ENCODE measurements around the gene SCEL.
A peak's percentile ranks its signal among the peaks of the same experiment; 100 is the strongest.

The SCEL gene, protein sequence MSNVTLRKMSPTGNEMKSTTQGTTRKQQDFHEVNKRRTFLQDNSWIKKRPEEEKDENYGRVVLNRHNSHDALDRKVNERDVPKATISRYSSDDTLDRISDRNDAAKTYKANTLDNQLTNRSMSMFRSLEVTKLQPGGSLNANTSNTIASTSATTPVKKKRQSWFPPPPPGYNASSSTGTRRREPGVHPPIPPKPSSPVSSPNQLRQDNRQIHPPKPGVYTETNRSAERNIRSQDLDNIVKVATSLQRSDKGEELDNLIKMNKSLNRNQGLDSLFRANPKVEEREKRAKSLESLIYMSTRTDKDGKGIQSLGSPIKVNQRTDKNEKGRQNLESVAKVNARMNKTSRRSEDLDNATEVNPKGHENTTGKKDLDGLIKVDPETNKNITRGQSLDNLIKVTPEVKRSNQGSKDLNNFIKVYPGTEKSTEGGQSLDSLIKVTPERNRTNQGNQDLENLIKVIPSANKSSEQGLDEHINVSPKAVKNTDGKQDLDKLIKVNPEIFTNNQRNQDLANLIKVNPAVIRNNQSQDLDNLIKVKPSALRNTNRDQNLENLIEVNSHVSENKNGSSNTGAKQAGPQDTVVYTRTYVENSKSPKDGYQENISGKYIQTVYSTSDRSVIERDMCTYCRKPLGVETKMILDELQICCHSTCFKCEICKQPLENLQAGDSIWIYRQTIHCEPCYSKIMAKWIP

DNA sequence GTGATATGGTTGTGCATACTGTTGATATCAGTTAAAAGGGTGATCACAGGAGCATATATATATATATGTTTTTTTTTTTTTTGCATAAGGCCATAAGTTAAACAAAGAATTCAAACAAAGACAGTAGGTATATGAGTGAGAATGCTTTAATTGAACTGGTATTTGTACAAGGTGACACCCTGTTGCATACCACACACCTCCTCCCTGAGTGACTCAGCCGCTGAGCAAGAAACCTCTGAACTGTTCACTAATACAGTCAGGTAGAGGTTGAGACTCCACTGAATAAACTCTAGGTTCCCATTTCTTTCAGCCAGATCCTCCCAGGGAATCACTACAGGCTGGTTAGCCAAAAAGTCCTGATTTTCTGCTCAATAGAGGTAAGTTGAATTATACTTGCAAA, at the start of gene SCEL:
Gene SCEL, plus strand, starts transcription at position 259 of the 400 bp plus-strand sequence. CDS start 20,170 bp downstream, outside the sequence.
- DNase-seq (ENCODE audit: low spot score in 2 of 2) (no peak), ATAC-seq (peak; percentile 72)
- H3K36me3 Mint-ChIP-seq, result no peaks in the 10 kb centered on the region
- H3K27ac Mint-ChIP-seq, result no peak within 1 kb of the TSS
- H3K9me3 Mint-ChIP-seq, result no peaks in the 10 kb centered on the region
- H3K4me3 Mint-ChIP-seq, result no peak within 1 kb of the TSS
- H3K4me1 Mint-ChIP-seq, result no peaks in the 10 kb centered on the region

DNA sequence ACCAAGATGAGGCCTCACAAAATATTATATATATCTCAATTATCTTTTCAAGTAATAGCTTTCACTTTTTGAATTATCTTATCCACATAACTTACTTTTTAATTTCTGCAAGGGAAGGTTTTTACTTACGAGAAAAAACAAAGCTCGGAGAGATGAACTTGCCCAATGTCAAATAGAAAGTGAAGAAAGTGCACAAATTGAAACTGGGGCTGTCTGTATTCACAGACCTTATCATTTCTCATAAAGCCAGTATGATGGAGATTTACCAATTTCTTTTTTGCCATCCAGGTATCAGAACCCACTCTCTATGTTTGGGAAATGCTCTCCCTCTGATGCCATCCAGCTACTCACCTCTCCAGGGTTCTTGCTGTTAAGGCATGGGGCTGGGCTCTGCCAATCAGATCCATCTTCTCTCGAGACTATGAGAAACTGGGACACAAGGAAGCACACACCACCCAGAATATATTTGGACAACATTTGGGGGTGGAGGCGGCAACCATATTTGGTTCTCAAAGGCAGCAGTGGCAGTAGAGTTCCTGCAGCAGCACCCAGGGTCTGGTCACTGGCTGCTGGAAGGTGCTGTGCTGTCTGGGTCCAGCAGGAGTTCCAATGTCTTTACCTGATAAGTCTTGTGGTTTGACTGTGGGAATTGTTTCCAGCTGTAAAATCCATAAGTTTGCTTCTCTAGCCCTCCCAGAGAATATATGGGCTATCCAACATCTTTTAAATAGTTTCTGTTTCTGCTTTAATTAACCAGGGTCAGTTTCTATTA, 45.8 kb upstream of the SCEL start:
- no peaks in the 10 kb centered on the region for H3K36me3 Mint-ChIP-seq
- DNase-seq (ENCODE audit: low spot score in 2 of 2) (no peak), ATAC-seq (no peak)
- H3K4me3 Mint-ChIP-seq, result no peak overlapping the region
- no peaks in the 10 kb centered on the region for H3K4me1 Mint-ChIP-seq
- no peaks in the 10 kb centered on the region for H3K9me3 Mint-ChIP-seq
- H3K27ac Mint-ChIP-seq, result no peak overlapping the region

DNA sequence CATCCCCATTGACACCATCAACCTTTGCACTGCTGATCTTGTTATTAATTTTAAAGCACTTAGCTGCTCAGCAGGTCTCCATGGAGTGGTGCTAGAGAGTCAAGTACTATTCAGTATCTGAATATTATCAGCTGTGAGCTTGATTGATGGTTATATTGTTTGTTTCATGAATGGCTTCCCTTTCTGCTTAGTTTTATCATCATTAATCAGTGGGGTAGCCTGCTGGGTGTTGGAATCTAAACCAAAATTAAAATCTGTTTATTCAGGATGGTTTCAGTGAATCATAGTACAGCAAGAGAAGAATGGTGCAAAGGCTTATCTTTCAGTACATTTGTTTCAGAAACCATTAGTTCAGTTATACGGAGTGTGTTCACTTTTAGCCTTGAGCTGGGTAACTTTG, 42.5 kb upstream of the SCEL start:
- H3K27ac Mint-ChIP-seq, result no peak overlapping the region
- DNase-seq (ENCODE audit: low spot score in 2 of 2) (no peak), ATAC-seq (peak; percentile 58)
- H3K4me1 Mint-ChIP-seq, result no peaks in the 10 kb centered on the region
- H3K36me3 Mint-ChIP-seq, result no peaks in the 10 kb centered on the region
- H3K4me3 Mint-ChIP-seq, result no peak overlapping the region
- H3K9me3 Mint-ChIP-seq, result no peaks in the 10 kb centered on the region

DNA sequence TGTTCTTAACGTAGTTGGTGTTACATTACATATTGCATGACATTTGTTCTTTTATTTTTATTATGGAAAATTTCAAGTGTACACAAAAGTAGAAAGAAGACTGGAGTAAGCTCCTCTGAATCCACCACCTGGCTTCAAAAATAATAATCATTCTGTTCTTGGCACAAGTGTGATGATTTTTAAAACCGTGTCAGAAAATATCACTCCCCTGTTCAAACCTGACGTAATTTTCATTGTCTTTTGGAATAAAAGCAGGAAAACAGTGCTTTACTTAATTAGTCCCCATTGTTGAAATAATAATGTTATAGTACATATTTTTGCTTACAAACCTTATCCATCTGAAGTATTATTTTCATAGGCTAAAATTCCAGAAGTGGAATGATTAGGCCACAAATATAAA, 41.3 kb upstream of the SCEL start:
- H3K36me3 Mint-ChIP-seq, result no peaks in the 10 kb centered on the region
- no peak overlapping the region for H3K27ac Mint-ChIP-seq
- no peaks in the 10 kb centered on the region for H3K9me3 Mint-ChIP-seq
- no peak overlapping the region for H3K4me3 Mint-ChIP-seq
- DNase-seq (ENCODE audit: low spot score in 2 of 2), result no peak
- no peaks in the 10 kb centered on the region for H3K4me1 Mint-ChIP-seq
- ATAC-seq, result no peak

DNA sequence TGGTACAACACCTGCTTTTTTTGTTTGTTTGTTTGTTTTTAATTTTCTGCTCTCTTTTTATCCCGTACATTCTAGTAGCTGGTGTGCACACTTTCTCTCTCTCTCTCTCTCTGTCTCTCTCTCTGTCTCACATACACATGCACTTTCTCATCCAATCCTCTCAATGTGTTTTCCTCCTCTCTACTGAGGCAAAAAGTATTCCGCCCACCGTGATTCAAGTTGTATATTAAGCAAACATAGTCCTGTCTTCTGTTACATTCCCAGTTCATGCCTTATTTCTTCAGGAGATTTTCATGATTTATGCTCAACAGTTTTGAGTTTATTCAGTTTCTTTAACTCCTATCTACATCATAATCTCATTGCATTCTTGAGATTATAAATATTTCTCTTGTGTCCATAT, 38.2 kb upstream of the SCEL start:
- Mint-ChIP-seq H3K9me3 (no peaks in the 10 kb centered on the region), H3K4me3 (no peak overlapping the region), H3K4me1 (no peaks in the 10 kb centered on the region), H3K27ac (no peak overlapping the region), H3K36me3 (no peaks in the 10 kb centered on the region)
- DNase-seq (ENCODE audit: low spot score in 2 of 2) (no peak), ATAC-seq (no peak)

DNA sequence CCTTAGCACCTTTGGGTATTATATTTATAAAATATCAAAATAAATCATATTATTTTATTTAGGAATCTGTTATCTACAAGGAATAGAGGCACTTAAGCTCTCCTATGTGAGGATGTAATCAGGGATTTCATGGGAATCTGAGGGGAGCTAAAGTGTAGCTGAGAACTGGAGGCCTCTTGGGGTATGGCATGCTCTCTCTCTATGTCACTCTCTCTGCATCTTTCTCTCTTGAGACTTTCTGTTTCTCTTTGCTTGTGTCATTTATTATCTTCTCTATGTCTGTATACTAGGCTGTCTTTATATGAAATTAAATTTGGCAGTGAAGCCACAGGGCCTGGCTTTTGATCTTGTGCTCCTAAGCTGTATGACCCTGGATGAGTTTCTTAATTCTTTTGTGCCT, 37.7 kb upstream of the SCEL start:
- Mint-ChIP-seq H3K4me1 (no peaks in the 10 kb centered on the region), H3K9me3 (no peaks in the 10 kb centered on the region), H3K27ac (no peak overlapping the region), H3K36me3 (no peaks in the 10 kb centered on the region), H3K4me3 (no peak overlapping the region)
- DNase-seq (ENCODE audit: low spot score in 2 of 2) (no peak), ATAC-seq (no peak)

DNA sequence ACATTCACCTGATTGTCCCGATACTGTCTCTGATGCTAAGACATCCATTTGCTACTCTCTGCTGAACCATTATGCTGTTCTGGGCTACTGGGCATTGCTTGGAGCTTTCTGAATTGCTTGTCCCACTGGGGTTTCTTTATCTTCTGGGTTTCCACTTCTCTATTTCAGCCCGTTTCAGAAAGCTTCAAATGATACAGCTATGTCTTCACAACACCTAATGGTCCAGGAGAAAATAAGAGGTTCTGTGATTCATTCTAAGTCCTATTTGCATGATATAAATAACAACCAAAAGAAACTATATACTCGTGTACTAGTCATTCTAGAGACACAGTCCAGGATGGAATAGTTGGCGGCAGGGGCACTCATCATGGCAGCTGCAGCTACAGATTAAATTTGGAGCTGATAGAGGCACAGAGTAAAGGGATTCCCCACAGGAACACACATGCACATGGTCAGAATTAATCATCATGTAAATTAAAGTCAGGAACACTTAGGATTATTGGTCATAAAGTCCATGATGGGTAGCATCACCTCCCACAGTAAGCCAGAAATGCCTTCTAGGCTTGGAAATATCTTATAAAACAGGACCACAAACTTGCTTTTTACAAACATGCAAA, 33.3 kb upstream of the SCEL start:
- Mint-ChIP-seq H3K4me3 (no peak overlapping the region), H3K27ac (no peak overlapping the region), H3K36me3 (no peaks in the 10 kb centered on the region), H3K4me1 (no peaks in the 10 kb centered on the region), H3K9me3 (no peaks in the 10 kb centered on the region)
- DNase-seq (ENCODE audit: low spot score in 2 of 2), result no peak
- ATAC-seq, result no peak

DNA sequence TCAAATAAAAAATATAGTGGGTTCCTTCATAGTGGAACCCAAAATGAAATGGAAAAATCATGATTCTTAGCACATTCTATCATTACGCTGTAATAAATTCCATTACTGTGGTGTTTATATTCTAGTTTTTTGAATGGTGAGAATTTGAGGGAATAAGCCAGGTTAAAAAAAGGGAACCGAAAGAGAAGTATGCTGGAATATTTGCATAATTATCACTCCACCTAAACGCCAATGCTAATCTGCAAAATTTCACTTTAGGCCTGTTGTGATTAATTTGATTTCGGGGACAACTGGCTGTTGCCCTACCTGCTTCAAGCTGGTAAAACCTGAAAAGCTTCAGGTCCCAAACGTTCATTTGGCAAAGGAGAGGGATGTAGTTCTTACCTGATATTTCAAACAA, 32.1 kb upstream of the SCEL start:
- Mint-ChIP-seq H3K4me1 (no peaks in the 10 kb centered on the region), H3K27ac (no peak overlapping the region), H3K9me3 (no peaks in the 10 kb centered on the region), H3K36me3 (no peaks in the 10 kb centered on the region), H3K4me3 (no peak overlapping the region)
- ATAC-seq, result no peak
- no peak for DNase-seq (ENCODE audit: low spot score in 2 of 2)

DNA sequence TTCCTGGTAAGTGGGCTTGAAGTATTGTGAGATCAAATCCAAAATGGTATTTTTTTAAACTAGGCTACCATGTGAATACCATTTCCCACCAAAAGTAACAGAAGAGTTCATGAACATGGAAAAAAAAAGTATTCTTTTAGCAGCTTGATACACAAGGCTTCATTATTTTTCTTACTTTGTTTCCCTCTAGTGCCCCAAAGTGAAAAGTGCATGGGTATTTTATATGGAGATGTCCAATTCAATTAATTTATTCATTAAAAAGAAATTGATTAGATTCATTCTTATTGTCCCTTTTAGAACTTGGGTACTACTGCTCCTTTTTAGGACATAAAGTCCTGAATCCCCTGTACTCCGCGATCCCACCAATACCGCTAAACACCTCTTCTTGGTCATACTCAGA, 28.6 kb upstream of the SCEL start:
- ATAC-seq, result no peak
- Mint-ChIP-seq H3K4me1 (peaks cover 17% of the 10 kb centered on the region), H3K9me3 (no peaks in the 10 kb centered on the region), H3K27ac (peak overlapping the region; percentile 37), H3K4me3 (no peak overlapping the region), H3K36me3 (no peaks in the 10 kb centered on the region)
- no peak for DNase-seq (ENCODE audit: low spot score in 2 of 2)

DNA sequence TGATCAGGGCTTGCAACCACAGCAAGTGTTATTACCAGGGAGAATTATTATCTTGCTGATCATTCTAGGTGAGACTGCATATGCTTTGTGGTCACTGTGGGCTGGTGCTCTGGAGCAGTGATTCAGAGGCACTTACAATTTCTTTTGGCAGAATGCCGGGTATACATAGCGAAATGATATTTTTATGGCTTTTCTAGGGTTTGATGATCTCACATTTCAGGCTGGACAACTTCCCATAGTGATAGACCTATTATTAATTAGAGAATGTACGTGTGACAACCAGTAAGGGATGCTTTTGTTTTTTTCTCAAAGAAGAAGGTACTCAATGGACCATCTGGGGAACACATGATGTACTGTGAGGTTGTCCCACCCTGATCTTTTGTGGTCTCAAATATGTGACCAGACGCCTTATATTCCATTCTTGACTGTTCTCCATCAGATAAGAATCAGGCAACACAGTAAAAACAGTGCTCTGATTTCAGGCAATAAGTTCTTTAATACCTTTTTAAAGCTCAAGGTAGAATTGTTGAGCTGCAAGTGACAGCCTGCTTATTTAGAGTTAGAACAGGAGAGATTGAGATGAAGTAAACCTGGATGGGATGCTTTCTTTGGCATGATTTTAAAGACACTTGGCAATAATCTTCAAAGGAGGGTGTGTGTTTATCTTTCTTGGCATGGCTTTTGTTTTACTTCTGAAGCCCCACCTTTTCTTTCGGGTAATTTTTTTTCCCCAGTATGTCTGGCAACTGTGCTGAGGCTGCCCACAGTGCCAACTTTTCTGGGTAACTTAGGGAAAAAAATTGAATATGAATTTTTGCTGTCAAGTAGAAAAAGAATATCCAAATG, 27.4 kb upstream of the SCEL start:
- peak; percentile 89 for ATAC-seq
- DNase-seq (ENCODE audit: low spot score in 2 of 2), result no peak

DNA sequence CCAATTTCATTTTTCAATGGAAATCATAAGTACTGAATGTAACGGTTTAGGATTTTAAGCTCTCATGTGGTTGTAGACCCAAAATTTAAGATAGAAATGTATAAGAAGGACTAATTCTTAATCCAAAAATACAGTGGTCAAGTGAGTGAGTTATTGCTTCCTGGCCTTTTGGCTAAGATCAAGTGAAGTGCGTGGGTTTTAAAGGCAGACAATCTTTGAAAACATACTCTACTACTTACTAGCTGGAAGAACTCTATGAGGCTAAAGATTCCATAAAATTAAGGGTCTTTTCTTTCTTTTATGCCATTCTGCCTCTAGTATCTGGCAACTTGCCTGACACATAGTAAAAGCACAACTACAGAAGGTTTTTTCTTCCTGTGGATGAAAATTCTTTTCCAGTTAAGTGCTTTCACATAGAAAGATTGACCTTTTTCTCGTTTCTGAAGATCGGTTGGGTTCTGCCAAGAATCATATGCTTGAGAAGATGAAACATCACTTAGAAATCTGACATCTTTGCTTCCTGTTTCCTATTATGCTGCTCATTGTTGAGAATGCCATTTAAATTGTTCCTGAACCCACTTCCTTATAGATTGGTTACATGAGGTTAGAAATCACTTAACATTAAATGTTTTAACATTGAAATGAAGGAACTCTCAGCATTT, 26.4 kb upstream of the SCEL start:
- H3K4me3 Mint-ChIP-seq, result no peak overlapping the region
- H3K27ac Mint-ChIP-seq, result no peak overlapping the region
- ATAC-seq (peak; percentile 55), DNase-seq (ENCODE audit: low spot score in 2 of 2) (no peak)
- H3K9me3 Mint-ChIP-seq, result no peaks in the 10 kb centered on the region
- H3K36me3 Mint-ChIP-seq, result no peaks in the 10 kb centered on the region
- peaks cover 23% of the 10 kb centered on the region for H3K4me1 Mint-ChIP-seq

More for the DNA sequence above, 27.4 kb upstream of the SCEL start:
- H3K27ac Mint-ChIP-seq, result no peak overlapping the region
- no peaks in the 10 kb centered on the region for H3K36me3 Mint-ChIP-seq
- H3K4me3 Mint-ChIP-seq, result no peak overlapping the region
- peaks cover 17% of the 10 kb centered on the region for H3K4me1 Mint-ChIP-seq
- no peaks in the 10 kb centered on the region for H3K9me3 Mint-ChIP-seq

DNA sequence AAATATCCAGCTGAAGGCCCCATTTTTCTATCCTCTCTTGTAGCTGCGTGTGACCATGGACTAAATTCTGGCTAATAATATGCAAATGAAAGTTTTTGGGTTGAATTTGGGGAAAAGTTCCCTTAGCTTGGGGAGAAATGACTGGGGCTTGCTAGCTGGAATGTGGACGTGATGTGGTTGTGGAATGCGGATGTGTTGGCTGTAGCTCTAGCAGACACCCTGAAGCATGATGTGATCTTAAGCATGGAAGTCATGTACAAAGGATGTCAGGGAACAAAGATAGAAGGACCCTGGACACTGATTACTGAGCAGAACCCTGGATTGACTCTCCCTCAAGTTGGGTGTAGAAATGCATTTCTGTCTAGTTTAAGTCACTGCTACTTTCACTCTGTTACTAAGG, 25.4 kb upstream of the SCEL start:
- ATAC-seq (no peak), DNase-seq (ENCODE audit: low spot score in 2 of 2) (no peak)
- H3K4me1 Mint-ChIP-seq, result peaks cover 28% of the 10 kb centered on the region
- H3K27ac Mint-ChIP-seq, result no peak overlapping the region
- H3K9me3 Mint-ChIP-seq, result no peaks in the 10 kb centered on the region
- no peaks in the 10 kb centered on the region for H3K36me3 Mint-ChIP-seq
- H3K4me3 Mint-ChIP-seq, result no peak overlapping the region

DNA sequence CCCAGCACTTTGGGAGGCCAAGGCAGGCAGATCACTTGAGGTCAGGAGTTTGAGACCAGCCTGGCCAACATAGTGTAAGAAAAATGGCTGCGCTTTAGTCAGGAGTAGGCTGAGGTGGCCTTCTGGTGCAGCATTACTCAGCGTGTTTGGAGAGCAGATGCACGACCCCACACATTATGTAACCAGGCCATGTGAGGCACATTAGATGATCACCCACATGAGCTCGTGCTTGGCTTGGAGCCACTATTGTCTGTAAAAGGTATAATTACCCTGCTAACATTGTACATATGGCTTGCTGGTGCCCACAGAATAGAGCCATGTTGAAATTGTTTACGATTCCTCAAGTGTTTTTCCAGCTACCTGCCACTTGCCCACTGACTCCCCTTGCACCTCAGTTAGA, 24.0 kb upstream of the SCEL start:
- Mint-ChIP-seq H3K27ac (no peak overlapping the region), H3K4me3 (no peak overlapping the region), H3K4me1 (peaks cover 36% of the 10 kb centered on the region), H3K9me3 (no peaks in the 10 kb centered on the region), H3K36me3 (no peaks in the 10 kb centered on the region)
- DNase-seq (ENCODE audit: low spot score in 2 of 2), result no peak
- no peak for ATAC-seq

DNA sequence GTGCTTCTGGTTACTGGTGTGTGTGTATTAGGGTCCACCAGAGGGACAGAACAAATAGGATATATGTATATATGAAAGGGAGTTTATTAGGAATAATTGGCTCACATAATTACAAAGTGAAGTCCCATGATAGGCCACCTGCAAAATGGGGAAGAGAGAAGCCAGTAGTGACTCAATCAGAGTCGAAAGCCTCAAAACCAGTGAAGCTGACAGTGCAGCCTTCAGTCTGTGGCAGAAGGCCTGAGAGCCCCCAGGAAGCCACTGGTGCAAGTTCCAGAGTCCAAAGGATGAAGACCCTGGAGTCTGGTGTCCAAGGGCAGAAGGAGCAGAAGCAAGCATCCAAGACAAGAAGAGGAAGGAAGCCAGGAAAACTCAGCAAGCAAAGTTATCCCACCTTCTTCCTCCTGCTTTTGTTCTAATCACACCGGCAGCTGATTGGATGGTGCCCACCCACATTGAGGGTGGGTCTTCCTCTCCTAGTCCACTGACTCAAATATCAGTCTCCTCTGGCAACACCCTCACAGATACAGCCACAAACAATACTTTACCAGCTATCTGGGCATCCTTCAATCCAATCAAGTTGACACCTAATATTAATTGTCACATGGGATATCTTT, 21.7 kb upstream of the SCEL start:
- Mint-ChIP-seq H3K4me3 (no peak overlapping the region), H3K36me3 (no peaks in the 10 kb centered on the region), H3K27ac (no peak overlapping the region), H3K9me3 (no peaks in the 10 kb centered on the region), H3K4me1 (peaks cover 34% of the 10 kb centered on the region)
- DNase-seq (ENCODE audit: low spot score in 2 of 2) (no peak), ATAC-seq (no peak)
